Measurements from ENCODE around the gene TCF7.

The TCF7 gene

GRCh38 chr5:134153657-134154056 lies 39.2 kb downstream of the TCF7 start:
- DNase-seq (ENCODE audit: extremely low spot score) = no peak
- no peak for TF ChIP-seq CTCF (IDR thresholded peaks at IDR 0.05; ENCODE audit: control extremely low read depth, extremely low read depth, low read depth, missing control alignments)
- ChIA-PET POLR2A (interaction anchor here (0.6 to 0.8 kb wide), 4 partner anchors 52 to 145 kb away, joined by 3 to 7 read pairs (median 4); no protein-coding TSS in a partner anchor), CTCF (interaction anchor here (0.9 to 26.3 kb wide), 6 partner anchors 9 to 118 kb away, joined by 3 to 882 read pairs (median 6); no protein-coding TSS in a partner anchor)

GRCh38 chr5:134161513-134162395 lies 47.3 kb downstream of the TCF7 start:
- DNase-seq (ENCODE audit: extremely low spot score) = no peak
- CTCF ChIA-PET = interaction anchor here (0.6 to 4.4 kb wide), 13 partner anchors 9 to 426 kb away, joined by 3 to 25 read pairs (median 3); no protein-coding TSS in a partner anchor
- POLR2A ChIA-PET = interaction anchor here (1.5 kb wide), 1 partner anchor 14 kb away, joined by 4 read pairs; the partner anchor contains the start of gene SKP1
- no peak for TF ChIP-seq CTCF (IDR thresholded peaks at IDR 0.05; ENCODE audit: control extremely low read depth, extremely low read depth, low read depth, missing control alignments)

GRCh38 chr5:134162592-134162991 lies 48.1 kb downstream of the TCF7 start:
- ChIA-PET POLR2A (interaction anchor here (1.5 kb wide), 1 partner anchor 14 kb away, joined by 4 read pairs; the partner anchor contains the start of gene SKP1), CTCF (interaction anchor here (1.1 to 4.4 kb wide), 4 partner anchors 10 to 123 kb away, joined by 3 to 25 read pairs (median 16); no protein-coding TSS in a partner anchor)
- DNase-seq (ENCODE audit: extremely low spot score) = no peak
- no peak for TF ChIP-seq CTCF (IDR thresholded peaks at IDR 0.05; ENCODE audit: control extremely low read depth, extremely low read depth, low read depth, missing control alignments)

- ChIA-PET CTCF (interaction anchor here (0.9 to 1.4 kb wide), 2 partner anchors 11 to 133 kb away, joined by 4 to 5 read pairs; no protein-coding TSS in a partner anchor), POLR2A (no interaction called here)
These were observed 57.5 kb downstream of the TCF7 start for GRCh38 chr5:134171972-134172371.

GRCh38 chr5:134174841-134175839 lies 60.7 kb downstream of the TCF7 start:
- no peak for DNase-seq (ENCODE audit: extremely low spot score)
- no peak for TF ChIP-seq CTCF (IDR thresholded peaks at IDR 0.05; ENCODE audit: control extremely low read depth, extremely low read depth, low read depth, missing control alignments)
- ChIA-PET CTCF (interaction anchor here (1.9 kb wide), 1 partner anchor 134 kb away, joined by 4 read pairs; no protein-coding TSS in a partner anchor), POLR2A (interaction anchor here (0.6 to 2.6 kb wide), 7 partner anchors 10 to 114 kb away, joined by 3 to 15 read pairs (median 6); partner anchors contain the start of gene PPP2CA)

More at GRCh38 chr5:134171972-134172371, 57.5 kb downstream of the TCF7 start:
- TF ChIP-seq CTCF (IDR thresholded peaks at IDR 0.05; ENCODE audit: control extremely low read depth, extremely low read depth, low read depth, missing control alignments) = no peak
- no peak for DNase-seq (ENCODE audit: extremely low spot score)
